AG08395 (cell line): ENCODE data around the gene CUEDC2.

Source experiments
- DNase-seq: peaks from one replicate; pipeline ENCODE4 v3.0.0; 2012; ENCODE audit warnings: mixed read lengths, low spot score

Gene CUEDC2

DNA sequence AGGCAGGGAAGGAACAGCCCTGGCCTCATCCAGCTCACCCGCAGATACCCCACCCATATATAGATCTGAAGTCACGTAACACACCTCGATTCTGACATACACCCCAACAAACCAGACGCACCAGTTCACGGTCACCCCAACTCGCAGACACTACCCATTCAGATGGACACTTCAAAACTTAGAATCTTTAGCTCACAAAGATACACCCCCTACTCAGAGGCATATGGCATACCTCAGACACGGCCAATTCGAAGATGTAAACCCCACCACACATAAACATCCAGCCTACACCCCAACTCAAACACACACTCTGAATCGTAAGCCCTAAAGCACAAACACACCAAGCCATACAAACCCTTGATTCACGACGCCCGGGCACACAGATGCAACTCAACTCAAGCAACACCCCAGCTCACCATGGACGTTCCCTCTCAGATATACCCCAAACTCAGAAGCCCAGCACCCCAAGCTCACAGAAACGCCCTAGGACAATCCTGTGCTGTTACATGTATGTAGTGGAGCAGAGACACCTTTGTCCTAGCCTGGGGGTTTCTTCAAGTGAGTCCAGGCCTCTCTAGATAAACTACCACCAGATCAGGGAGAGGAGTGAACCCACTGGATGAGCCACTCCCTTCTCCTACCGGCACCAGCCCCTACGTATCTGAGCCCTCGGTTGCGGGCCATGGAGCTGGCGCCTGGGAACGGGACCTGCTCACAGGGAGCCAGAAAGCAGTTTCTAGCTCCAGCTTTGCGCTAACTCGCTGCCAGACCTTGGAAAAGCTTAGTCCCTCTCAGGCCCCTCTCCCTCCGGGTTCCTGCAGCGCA, 22.6 kb downstream of the CUEDC2 start:
- DNase-seq, result no peak

DNA sequence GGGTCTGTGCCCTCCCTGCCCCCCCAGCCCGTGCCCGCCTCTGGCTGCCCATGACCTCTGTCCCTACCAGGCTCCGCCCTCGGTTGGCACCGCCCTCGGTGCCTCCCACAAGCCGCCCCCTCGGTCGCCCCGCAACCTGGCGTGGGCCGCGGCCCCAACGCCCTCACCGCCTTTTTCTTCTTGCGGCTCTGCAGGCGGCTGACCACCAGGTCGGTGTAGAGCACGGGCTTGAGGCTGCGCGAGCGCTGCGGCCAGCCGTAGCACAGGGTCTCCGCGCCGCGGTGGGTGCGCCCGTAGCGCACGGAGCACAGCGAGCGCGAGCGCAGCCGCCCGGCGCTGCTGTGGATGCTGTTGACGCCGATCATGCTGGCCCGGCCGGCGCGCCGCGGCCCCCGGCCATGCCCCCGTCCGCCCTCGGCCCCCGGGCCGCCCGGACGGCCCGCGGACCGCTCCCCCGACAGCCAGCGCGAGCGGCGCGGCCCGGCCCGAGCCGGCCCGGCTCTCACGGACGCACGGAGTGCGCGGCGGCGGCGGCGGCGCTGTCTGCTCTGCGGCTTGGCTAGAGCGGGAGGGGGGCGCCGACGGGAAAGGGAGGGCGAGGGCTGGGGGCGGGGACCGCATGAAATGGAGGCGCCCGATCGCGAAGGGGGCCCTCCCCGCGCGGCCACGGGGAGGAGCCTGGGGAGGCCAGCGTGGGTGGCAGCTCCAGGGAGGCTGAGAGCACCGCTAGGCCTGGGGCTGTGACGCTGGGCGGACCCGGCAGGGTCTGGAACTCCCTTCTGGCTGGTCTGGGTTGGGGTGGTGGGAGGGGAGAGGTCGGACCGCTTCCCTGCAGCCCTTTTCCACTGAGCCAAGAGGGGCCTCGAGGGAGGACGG, 23.4 kb downstream of the CUEDC2 start:
- DNase-seq, result peak; percentile 19

- DNase-seq, result no peak
These were observed 24.1 kb downstream of the CUEDC2 start for GRCh38 chr10:102408131-102408727.

DNA sequence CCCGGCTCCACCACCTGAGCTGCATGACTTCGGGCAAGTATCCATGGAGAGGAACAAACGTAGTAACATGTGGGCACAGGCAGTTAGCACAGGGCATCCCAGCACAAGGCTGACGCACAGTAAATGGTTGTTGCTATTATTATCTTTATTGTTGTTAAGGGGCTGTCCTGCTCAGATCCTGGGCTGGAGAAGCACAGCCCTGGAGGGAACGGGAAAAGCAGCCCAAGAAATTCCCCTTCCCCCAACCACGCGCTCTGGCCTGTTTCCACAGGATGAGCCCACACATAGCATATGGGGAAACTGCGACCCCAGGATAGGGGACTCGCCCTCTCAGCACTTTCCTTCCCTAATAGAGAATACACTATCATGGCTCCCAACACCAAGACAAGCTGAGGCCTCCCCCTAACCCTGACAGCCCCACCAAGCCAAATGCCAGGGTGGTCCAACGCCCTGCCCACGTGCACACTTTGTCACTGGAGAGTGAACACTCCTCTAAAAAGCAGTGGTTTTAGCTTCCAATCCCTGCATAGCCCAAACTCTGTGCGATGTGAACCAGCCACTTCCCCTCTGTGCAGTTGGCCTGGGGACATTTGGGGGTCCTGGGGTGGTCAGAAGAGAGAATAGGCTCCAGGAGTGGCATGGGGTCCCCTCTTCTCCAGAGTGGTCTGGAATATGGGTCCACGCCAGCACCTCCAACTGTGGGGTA, 24.8 kb downstream of the CUEDC2 start:
- no peak for DNase-seq

DNA sequence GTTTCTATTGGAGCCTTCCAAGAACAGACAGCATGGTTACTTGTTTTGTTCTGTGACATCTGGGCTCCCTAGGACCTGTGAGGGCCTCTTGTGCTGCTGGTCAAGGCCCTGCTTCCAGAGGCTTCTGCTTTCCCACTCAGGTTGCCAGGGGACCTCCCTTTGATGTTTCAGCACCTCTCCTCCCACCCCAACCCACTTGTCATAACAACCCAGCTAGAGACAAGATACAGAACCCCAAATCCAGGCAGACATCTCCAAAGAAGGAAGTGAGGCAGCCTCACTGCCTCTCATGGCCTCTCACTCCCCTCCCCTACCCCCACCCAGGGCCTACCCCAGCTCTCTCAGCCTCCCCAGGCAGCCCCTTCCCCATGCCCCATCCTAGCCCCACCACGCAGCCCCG, 25.6 kb downstream of the CUEDC2 start:
- DNase-seq, result no peak

GRCh38 chr10:102405632-102406031, 26.7 kb downstream of the CUEDC2 start:
- no peak for DNase-seq

- DNase-seq, result no peak
These were observed 27.2 kb downstream of the CUEDC2 start for GRCh38 chr10:102405108-102405571.

DNA sequence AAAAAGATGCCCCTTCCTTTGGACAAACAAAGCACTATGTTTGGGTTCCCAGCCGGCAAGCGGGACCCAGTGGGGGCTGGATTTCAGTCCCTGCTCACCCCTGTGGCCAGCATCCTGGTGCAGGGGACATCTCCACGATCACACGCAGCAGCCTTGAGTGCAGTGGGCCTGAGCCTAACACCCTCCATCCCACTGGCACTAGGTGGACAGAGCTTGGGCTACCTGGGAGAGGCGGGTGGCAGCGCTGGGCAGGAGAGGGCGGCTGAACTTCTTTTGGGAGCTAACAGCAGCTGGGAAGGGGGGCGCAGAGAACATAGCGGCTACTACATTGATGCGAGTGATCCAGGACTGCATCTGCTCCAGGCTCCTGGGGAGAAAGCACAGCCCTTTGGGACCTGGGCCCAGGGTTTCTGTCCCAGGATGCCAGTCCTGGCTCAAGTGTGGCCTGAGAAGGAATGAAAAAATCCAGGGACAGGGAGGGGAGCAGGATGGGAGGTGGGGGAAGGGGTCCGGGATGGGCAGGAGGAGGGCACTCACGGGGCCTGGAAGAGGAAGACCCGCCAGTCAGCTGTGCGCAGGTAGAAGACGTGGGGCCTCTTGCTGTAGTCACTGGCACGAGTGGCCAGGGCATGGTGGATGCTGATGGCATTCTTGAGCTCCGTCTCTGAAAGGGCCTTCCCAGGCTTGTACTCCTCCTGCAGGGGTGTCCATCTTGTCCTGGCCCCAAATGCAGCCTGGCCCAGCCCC, 27.8 kb downstream of the CUEDC2 start:
- no peak for DNase-seq

DNA sequence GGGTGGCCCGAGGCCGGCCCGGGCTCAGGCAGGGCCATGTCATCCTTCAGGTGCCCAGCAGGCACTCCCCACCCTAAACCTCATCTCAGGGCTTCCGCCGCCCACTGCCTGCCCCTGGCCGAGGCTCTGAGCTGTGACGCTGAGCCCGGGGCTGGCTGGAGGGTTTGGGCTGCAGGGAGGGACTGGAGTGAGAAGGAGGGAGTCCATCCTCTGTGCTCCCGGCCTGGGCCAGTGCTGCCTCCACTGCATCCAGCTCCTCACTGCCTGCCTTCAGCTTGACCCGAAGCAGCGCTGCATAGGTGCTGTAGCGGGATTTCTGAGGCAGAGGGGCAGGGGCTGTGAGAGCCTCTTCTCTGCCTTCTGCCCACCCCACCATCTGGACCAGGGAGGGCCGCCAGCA, 29.3 kb downstream of the CUEDC2 start:
- DNase-seq, result no peak

- DNase-seq, result no peak
These were observed 29.9 kb downstream of the CUEDC2 start for GRCh38 chr10:102402512-102402896.

GRCh38 chr10:102401735-102402511, 30.5 kb downstream of the CUEDC2 start:
- peak; percentile 43 for DNase-seq

GRCh38 chr10:102401342-102401654, 31.1 kb downstream of the CUEDC2 start:
- DNase-seq, result no peak

DNA sequence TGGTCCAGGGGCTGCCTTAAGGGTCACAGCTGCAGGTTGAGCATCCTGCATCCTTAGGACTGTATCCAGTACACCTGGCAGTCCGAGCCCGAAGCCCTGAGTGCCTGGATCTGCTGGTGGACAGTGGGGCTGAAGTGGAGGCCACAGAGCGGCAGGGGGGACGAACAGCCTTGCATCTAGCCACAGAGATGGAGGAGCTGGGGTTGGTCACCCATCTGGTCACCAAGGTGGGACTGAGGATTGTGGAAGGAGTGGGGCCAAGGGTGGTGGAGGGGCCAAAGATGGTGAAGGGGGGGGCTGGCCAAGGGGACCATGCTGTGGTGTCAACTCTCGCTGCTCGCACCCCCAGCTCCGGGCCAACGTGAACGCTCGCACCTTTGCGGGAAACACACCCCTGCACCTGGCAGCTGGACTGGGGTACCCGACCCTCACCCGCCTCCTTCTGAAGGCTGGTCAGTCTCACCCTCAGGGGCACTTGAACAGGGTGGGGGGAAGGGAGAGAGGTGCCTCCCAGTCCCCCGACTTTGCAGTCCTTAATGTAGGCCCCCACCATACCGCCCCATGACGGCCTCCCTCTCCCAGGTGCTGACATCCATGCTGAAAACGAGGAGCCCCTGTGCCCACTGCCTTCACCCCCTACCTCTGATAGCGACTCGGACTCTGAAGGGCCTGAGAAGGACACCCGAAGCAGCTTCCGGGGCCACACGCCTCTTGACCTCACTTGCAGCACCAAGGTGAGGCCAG, 31.6 kb downstream of the CUEDC2 start:
- DNase-seq, result no peak

GRCh38 chr10:102400076-102400475, 32.3 kb downstream of the CUEDC2 start:
- DNase-seq, result no peak

- DNase-seq, result peak; percentile 89
These were observed 33.0 kb downstream of the CUEDC2 start for GRCh38 chr10:102399217-102400021.

GRCh38 chr10:102398172-102399020, 34.0 kb downstream of the CUEDC2 start:
- no peak for DNase-seq

DNA sequence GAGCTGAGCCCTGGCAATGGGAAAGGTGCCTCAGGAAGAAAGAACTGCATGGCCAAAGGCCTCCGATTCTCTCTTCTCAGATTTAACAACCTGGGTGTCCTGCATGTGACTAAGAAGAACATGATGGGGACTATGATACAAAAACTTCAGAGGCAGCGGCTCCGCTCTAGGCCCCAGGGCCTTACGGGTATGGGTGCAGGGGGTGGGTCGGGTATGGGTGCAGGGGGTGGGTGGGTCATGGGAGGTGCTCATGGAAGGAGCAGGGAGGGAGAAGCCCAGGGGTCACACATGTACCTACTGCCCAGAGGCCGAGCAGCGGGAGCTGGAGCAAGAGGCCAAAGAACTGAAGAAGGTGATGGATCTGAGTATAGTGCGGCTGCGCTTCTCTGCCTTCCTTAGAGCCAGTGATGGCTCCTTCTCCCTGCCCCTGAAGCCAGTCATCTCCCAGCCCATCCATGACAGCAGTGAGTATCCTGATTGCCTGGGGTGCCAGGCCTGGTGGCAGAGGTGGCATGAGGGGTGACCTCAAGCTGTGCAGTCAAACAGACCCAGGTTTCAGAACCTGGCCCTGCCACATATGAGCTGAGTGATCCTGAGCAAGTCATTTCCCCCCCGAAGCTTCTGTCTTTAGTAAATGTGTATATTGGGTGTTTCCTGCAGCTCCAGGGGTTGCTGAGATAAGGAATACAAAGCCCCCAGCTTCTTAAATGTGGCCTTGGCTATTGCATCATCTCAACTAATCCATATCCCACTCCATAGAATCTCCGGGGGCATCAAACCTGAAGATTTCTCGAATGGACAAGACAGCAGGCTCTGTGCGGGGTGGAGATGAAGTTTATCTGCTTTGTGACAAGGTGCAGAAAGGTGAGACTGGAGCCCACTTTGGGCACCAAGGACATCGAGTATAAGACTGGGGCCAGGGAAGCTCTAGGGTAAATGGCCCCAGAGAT, 34.9 kb downstream of the CUEDC2 start:
- no peak for DNase-seq
